GM19452 (cell line): ENCODE results near the gene SBF2.

ENCODE experiments used
- ATAC-seq: cut with Tn5 transposase; IDR thresholded peaks from one replicate; pipeline ENCODE4 v1.9.1; 2021; ENCODE audit not compliant: unreplicated experiment

SBF2 gene

DNA sequence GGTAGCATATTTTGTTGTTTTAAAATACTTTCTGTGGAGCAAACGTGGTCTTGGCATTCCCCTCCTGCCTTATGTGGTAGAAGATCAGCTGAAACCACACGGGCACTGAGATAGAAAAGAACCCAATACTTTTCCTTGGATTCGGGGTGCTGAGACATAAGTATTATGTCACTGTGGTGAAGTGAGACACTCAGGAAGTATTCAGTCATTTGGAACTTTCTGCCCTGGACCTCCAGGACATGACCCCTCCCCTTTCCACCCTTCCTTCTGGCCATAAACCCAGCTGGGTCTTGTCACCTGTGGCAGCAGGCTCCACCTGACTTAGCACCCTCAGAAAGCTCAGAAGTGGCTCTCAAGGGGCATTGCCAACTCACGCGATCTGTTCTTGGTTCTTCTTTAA, 506.8 kb downstream of the SBF2 start:
- no peak for ATAC-seq

DNA sequence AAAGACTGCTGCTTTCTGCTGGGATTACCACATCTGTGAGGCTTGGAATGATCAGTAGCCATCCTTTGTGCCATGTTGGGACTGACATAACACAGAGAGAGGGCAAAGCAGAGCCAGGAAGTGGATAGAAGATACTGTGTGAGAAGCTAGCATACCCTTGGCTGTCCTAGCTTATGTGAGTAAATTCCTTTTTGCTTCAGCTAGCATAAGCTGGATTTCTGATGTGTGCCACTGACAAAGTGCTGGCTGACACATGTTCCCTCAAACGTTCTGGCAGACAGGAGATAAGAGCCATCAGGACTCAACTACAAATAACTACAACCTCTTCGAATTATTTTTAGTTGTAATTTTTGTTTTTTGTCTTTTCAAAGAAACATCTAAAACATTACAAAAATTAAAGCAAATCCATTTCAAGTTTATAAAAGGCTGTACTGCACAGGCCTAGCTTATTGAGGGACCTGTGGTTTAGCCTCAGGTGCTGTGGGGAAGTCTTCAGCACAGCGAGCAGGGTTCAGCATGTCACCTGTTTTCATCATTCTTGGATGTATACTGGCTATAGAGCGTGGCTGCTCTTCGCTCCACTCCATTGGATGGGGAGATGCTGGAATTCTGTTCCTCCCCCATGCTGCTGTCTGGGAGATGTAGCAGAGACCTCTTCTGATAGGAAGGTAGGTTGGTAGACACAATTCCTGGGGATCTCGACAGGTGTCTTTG, 509.3 kb downstream of the SBF2 start:
- no peak for ATAC-seq

DNA sequence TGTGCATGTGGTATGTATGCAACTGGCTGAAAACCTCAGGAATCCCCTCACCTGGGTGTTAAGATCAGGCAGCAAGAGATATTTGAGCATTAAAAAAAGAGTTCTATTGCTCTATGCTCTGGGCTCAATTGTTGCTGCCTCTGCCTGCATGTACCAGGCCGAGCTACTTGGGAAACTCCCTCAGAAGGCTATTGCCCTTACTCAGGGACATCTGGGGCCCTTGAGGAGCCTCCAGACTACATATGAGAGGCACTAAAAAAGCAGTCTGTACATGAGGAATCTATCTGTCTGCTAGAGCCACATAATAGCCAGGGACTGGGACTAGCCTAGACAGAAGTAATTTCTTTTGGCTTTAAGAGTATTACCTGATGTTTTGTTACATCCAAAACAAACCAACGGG, 510.0 kb downstream of the SBF2 start:
- ATAC-seq: no peak

DNA sequence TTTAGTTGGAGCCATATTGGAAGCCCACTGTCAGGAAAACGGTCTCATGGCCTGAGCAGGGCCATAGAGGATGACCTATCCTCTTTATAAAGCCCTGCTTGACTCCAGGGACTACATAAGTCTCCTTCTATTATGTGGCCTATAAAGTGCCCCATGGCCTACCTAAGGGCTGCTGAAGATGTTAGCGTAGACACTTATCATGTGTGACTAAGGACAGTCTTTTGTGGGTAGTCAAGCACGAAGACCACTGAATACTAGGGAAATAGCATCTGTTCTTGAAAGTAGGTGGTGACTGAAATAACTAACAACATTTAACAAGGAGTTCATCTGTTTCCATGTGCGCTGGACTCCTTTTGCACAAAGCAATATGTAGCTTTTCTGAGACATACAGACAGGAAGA, 513.1 kb downstream of the SBF2 start:
- ATAC-seq: no peak

DNA sequence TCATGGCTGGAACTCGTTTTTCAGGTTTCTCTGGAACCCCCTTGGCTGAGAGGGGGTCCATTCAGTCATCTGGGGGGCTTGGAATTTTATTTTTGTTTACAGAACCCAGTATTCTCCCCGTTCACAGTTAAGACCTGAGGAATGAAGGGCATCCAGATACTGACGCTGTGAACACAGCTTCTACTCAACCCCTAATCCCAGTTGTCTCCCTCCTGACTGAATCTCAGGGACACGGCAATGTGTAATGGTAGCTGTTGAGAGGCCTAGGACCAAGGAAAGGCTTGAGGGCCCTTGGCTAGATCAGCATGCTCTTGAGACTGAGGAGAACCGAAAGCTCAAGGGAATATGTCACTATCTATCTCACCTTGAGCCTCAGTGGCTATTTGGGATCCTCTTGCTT, 516.5 kb downstream of the SBF2 start:
- ATAC-seq: no peak

DNA sequence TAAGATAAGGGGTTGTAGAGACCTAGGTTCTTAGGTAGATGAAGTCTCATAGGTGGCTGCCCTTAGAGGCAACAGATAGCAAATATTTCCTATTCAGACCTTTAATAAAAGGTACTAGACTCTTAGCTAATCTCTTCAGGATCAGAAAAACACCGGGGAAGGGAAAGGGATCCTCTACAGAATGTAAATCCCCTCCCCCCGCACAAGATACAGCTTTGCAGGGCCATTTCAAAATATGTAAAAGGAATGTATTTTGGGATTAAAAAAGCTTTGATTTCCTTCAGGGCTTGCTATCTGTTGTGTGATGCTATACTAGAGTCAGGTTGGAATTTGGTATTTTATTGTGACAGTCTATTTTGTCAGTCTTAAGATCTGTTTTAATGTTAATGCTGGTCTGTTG, 517.0 kb downstream of the SBF2 start:
- ATAC-seq: no peak

DNA sequence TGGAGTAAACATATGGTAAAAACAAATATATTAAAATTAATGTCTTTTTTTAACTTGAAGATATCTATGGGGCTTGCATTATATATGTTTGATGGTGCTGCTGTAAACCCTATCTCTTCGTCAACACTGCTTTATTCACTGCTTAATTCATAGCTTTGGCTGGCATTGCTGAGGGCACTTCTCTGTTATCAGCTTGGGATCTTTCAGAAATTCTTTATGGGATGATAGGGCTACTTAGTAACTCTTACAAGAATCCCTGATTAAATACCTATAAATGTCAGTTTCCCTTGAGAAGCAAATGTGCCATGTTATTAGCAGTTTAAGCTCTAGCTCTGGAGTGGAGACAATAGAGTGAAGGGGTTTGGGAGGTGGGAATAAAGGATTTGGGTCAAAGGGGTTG, 517.8 kb downstream of the SBF2 start:
- ATAC-seq: no peak

DNA sequence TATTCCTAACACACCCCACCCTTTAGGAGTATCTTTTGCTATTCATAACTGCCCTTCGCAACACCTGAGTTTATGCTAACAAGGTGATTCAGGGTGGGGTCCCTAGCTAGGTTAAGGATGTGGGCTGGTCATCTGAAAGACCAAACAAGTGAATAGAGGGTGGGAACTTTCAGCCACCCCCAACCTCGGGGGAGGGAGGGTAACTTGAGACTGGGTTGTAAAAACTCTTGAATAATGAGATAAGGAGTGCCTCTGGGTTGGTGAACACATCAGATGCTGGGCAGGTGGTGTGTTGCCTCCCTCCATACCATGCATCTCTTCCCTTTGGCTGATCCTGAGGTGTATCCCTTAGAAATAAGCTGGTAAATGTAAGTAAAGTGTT, 518.6 kb downstream of the SBF2 start:
- ATAC-seq: no peak

DNA sequence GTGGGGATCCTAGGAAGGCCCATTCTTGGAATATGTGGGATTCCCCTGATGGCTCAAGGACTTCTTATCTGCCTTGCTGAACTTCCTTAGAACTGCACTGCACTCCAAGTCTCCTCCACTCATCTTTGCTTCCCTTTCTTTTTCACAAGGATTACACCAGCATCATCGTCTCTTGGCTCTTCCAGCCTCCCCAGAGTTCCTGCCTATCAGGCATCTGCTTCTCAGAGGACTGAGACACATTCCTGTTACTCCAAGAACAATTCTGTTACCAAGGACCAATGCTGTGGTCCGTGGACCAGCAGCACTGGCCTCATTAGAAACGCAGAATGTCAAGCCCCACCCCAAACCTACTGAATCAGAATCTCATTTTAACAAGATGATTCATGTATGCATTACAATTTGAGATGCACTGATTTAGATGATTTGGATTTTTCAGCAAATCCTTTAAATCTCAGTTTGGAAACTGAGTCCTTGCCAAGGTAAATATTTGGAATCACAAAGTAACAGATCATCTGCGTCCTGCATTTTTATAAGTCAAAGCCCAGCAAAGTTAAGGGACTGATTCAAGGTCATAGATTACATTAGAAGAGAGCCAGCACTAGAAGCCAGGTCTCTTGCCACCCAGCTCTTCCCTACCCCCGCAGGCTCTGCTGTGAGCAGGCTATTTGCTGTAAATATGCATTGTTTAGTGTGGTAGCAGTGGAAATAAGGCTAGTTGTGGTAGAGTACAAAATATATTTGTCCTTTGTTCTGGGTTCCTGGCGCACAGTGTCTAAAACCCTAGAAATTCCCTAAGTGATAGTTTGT, 519.2 kb downstream of the SBF2 start:
- no peak for ATAC-seq

DNA sequence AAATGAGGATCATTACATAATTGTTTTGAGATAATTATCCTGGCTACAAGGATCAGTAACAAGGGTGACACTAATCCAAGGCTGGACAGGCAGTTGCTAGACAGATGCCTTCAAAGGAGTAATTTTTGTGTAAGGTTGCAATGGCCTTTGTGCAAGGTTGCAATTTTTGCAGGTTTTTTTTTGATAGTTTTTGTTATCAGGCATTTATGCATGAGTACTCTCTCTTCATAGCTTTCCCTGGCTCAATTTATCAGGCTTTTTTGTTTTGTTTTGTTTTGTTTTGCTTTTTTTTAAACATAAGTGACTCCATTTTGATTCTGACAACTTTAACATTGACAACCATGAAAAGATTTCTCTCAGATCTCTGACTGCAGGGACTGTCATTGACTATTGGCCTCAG, 519.9 kb downstream of the SBF2 start:
- no peak for ATAC-seq

DNA sequence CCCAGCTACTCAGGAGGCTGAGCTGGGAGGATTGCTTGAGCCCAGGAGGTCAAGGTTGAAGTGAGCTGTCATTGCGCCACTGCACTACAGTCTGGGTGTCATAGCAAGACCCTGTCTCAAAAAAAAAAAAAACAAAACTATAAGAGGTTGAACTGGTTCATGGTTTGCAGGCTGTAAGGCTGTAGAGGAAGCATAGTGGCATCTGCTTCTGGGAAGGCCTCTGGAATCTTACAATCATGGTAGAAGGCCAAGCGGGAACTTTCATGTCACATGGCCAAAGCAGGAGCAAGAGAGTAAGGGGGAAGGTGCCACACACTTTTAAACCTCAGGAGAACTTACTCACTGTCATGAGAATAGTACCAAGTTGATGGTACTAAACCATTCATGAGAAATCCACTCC, 520.5 kb downstream of the SBF2 start:
- no peak for ATAC-seq

DNA sequence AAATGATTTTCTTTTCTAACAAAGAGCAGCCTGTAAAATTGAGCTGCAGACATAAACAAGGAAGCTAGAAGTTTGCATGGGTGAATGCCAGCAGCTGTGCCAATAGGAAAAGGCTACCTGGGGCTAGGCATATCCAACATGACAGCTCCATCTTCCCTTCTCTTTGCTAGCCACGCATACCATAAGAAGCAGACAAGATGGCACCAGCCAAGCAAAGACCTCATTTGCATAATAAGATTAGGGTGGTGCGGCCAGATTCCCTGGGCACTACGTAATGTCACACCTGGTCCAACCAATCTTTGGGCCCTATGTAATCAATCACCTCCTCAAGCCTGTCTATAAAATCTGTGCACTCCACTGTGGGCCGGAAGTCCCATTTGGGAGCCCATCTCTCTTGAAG, 521.8 kb downstream of the SBF2 start:
- ATAC-seq: no peak

DNA sequence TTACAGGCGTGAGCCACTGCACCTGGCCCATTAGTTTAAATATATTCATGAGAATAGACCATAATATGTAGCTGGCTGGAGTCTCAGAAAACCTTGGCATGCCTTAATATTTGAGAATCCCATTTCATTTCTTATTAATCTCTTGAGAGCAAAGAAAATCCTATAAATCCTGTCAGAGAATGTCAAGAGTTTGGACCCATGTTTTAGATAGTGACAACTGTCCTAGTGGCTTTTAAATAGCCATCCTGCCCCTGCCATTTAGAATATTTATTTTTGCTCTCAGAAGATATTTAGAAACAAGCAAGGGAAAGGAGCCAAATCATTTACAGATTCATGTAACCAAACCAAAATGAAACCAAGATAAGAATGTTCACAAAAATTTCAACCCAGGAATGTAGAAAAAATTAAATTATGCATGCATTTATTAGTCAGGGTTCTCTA, 522.9 kb downstream of the SBF2 start:
- ATAC-seq: no peak

DNA sequence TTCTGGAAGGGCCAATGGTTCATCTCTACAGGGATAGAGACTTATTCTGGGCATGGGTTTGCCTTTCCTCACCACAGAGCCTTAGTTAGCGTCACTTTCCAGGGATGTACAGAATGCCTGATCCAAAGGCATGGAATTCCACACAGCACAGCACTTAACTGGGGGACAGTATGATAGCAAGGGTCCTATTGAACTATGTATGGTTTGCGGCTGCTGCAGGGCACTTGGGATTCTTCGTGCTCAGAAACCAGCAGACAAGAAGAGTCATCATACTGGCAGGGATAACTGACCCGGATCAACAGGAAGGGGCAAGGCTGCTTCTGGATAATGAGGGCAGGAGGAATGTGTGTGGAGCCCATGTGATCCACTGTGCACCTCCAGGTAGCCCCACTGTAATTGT, 524.4 kb downstream of the SBF2 start:
- no peak for ATAC-seq

DNA sequence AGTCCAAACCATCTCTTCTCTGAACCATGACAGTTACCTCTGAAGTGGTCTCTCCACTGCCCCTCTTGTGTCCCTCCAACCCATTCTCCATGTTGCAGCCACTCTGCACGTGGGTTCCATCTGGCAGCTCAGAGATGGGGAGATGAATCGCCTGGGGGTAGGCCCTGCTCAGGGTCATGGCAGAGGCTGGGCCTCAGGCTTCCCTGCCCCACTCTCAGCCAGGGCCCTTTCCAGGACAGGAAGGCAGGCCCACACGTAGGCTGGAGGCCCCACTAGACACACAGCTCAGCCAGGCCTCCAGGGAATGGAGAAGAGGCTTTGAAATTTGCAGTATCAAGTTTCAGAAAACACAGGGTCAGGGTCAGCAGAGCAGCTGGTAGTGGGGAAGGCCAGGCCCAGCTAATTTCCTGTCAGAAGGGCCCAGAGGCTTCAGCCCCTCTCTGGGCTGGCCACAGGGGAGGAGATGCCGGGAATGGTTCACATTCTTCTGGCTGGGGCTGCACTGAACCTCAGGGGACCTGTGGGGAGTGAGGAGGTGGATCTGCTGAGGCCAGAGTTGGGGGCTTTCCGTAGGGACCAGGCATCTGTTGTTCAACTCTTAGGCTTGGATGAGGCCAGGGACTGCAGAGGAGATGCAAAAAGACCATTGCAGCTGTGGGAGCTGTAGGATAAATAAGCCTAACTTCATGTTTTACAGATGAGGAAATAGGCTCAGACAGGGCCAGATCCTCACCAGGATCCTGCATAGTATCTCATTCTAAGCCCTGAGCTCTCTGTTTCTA, 528.5 kb downstream of the SBF2 start:
- no peak for ATAC-seq

DNA sequence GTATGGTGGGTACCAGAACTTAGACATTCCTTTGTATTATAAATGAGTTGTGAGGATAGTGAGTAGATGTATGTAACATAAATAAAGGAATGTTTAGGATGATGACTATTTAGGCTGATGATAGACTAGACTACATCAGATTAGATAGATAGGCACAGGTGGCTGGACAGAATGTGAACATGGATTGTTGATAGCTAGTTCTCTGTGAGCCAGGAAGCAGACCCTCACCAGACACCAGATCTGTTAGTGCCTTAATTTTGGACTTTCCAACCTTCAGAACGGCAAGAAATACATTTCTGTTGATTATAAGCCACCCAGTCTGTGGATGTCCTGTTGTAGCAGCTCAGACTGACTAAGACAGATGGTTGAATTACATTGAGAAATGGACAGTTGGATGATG, 530.7 kb downstream of the SBF2 start:
- ATAC-seq: no peak

DNA sequence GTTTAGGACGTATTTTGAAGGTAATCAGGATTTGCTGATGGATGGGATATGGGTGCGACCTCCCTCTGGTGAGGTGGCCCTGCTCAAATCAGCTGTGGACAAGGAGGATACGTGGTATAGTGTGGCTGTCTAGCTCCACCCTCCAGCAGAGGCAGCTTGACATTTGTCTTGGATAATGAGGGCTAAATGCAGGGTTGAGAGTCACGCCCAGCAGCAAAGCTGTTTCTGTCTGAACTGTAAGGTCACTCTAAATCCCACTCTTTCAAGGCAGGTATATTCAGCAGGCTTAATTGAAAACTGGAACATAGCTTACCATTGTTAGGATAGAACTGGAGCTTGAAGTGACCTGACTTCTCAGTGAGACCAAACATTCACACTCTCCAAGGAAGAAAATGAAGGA, 531.5 kb downstream of the SBF2 start:
- ATAC-seq: no peak

DNA sequence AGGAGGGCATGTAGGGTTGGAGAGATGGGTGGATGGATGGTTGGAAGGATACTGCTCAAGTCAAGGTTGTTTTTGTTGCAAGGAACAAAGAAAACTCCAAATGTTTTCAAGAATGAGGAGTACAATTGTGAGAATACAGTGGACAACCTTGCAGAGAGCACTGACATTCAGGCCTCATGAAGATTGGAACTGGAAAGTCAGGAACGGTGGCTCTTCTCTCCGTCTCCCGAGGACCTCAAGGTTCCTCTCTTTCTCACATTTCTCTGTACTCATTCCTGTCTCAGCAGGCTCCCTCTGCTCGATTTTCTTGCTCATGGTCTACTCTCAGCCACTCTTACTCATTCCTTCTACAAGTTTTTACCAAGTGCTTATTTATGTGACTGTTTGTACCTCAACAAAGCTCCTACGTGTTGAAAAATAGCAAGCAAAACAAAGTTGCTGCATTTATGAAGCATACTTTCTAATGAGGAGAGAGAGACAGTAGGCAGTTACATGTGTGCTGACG, 532.5 kb downstream of the SBF2 start:
- ATAC-seq: no peak

DNA sequence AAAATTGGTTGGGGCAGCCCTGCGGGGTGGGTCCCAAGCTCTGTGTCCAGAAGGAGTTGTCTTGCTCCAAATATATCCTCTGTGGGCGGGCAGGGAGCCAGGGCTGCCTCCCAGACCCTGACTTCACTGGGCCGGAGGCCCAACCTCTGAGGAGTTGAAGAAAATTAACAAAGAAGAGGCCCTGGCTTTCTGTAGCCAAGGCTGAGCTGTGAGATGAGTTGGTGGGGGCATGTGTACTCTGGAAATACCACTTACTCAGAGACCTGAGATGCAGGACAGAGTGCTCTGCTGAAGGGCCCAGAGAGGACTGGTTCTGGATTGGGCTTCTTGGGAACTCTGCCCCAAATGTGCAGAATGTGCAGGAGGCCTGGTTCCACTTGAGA, 533.8 kb downstream of the SBF2 start:
- ATAC-seq: no peak

DNA sequence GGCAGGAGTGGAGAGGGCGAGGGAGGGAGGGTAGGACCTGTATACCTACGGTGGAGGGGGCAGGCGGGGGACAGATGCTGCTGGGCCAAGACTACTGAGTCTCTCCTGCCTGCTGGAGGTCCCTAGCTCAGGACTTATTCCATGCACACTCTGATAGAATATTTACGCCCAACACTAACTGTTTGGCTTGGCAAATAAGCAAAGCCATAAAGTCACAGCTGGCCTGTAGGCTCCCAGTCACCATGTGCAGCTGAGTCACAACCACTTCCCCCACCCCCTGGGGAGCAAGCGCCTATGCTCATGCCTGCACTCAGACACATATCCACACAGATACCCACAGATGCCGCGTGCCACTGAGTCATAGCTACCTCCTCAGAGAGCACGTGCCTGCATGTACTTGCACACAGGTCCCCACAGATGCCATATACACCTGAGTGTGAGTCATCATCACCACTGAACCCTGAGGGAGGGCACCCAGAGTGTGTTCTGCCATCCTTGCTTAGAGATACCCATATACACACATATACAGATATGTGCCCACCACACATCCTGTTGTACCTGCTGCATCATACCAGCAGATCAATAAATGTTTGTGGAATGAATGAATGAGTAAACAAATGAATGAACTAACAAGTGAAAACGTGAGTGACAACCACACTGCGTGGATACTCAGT, 534.4 kb downstream of the SBF2 start:
- ATAC-seq: peak; percentile 49
